Activated CD8-positive, alpha-beta T cell treated with anti-CD3 and anti-CD28 coated beads, Interleukin-2, amount 10 ng/mL, durations not matched to agents 7 days and 5 days (primary cell): ENCODE measurements around the gene TEX11. TPM values are rescaled to one million over a fixed set of nuclear protein-coding genes. Genes with fewer than 3 reads are reported as not detected.
A peak's percentile ranks its signal among the peaks of the same experiment; 100 is the strongest.
"Not testable (repeated sequence)": the region's sequence is repeated elsewhere in the genome, so short reads cannot be mapped to it uniquely, and the experiment has no call there.

Experiments
- ATAC-seq: fragments of 150-1000 bp; cut with Tn5 transposase; one replicate; pipeline ENCODE4 v1.10.0; 2021; ENCODE audit warnings: moderate library complexity
- CTCF ChIA-PET: fragments of 350-600 bp; sonication (Branson Sonifier 250); formaldehyde crosslinking; loops from one replicate; lab custom pipeline; 2021; ENCODE audit warnings: antibody characterized with exemption; lab: Charles Lee
- POLR2A ChIA-PET: fragments of 350-600 bp; sonication (Branson Sonifier 250); formaldehyde crosslinking; loops from one replicate; lab custom pipeline; 2021; ENCODE audit warnings: antibody characterized with exemption; lab: Charles Lee
- DNase-seq: peaks from one replicate; pipeline ENCODE4 v3.0.0-alpha.2; 2020
- H3K27ac Mint-ChIP-seq: one replicate; pipeline ENCODE4 v1.8.0; 2021; ENCODE audit warnings: mild to moderate bottlenecking, mixed read lengths
- H3K27me3 Mint-ChIP-seq: one replicate; pipeline ENCODE4 v1.8.0; 2021; ENCODE audit warnings: low read depth, mixed read lengths
- H3K36me3 Mint-ChIP-seq: one replicate; pipeline ENCODE4 v1.8.0; 2021; ENCODE audit warnings: low read depth, mixed read lengths
- H3K4me1 Mint-ChIP-seq: one replicate; pipeline ENCODE4 v1.8.0; 2021; ENCODE audit warnings: low read depth, mixed read lengths
- H3K4me3 Mint-ChIP-seq: one replicate; pipeline ENCODE4 v1.8.0; 2021; ENCODE audit warnings: mild to moderate bottlenecking, mixed read lengths
- H3K9me3 Mint-ChIP-seq: one replicate; pipeline ENCODE4 v1.8.0; 2022; ENCODE audit warnings: mixed read lengths; ENCODE audit not compliant: insufficient read depth
- total RNA-seq, 2 experiments: library from RNA; stranded (reverse); gene quantifications; one replicate each; pipeline ENCODE4 v1.2.3, GENCODE V29; 2021

The TEX11 gene
- total RNA-seq: not detected

DNA sequence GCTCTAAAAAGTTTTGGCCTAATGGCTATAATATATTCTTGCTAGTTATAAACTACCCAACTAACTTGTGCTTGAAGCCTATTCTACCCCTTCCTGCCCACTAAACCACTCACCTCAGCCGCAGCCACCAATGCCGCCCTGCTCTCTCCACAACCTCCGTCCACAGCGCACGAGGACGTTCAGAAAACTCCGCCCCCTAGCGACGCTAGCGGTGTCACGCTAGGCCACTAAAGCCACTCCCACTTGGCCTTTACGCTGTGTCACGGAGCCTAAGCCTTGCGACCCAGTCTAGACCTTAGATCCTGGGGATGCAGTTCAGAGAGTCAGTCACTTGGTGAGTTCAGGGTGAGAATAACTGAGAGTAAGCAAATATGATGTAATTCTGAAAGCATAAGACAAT, at the start of gene TEX11:
Gene TEX11 (minus strand): TSS at position 171 of the 400 bp plus-strand sequence. CDS start 922 bp downstream, outside the sequence.
- Mint-ChIP-seq H3K36me3 (no peaks in the 10 kb centered on the region), H3K27ac (no peak within 1 kb of the TSS), H3K4me3 (no peak within 1 kb of the TSS), H3K9me3 (no peaks in the 10 kb centered on the region), H3K4me1 (no peaks in the 10 kb centered on the region), H3K27me3 (no peaks in the 10 kb centered on the region)
- ChIA-PET CTCF (no interaction called here), POLR2A (no interaction called here)
- DNase-seq (no peak), ATAC-seq (no peak)

DNA sequence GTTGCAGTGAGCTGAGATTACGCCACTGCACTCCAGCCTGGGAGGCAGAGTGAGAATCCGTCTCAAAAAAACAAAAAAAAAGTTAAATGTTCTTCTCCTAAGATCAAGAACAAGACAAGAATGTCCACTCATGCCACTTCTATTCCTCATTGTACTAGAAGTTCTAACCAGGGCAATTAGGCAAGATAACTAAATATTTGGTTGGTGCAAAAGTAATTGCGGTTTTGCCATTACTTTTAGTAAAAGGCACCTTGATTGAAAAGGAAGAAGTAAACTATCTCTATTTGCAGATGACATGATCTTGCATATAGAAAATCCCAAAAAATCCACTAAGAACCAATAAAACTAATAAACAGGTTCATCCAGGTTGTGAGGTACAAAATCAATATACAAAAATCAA, 46.4 kb upstream of the TEX11 start:
- no peak overlapping the region for H3K4me3 Mint-ChIP-seq
- CTCF ChIA-PET: no interaction called here
- H3K9me3 Mint-ChIP-seq: no peaks in the 10 kb centered on the region
- DNase-seq (no peak), ATAC-seq (no peak)
- peaks cover 2% of the 10 kb centered on the region for H3K27me3 Mint-ChIP-seq
- H3K4me1 Mint-ChIP-seq: peaks cover 2% of the 10 kb centered on the region
- no peaks in the 10 kb centered on the region for H3K36me3 Mint-ChIP-seq
- POLR2A ChIA-PET: no interaction called here
- H3K27ac Mint-ChIP-seq: no peak overlapping the region

DNA sequence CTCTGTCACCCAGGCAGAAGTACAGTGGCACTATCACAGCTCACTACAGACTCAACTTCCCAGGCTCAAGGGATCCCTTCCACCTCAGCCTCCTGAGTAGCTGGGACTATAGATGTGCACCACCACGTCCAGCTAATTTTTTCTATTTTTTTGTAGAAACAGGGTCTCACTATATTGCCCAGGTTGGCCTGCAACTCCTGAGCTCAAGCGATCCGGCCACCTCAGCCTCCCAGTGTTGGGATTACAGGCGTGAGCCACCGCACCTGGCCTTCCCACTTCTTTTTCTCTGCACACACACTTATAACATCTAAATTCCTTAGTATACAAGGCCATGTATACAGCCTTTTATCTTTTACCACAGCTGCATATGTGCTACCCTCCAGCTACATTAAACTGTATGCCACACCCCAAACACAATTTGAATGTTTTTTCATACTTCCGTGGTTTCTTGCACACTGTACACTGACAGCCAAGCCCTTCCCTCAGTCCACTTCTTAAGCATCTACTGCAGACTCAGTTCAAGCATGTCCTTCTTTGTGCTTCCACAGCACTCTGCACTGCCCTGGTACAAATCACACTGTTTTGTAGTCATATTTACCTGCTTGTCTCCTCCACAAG, 15.9 kb upstream of the TEX11 start:
- H3K4me1 Mint-ChIP-seq: peaks cover 6% of the 10 kb centered on the region
- H3K36me3 Mint-ChIP-seq: no peaks in the 10 kb centered on the region
- DNase-seq: no peak

GRCh38 chrX:70922774-70923473, 14.4 kb upstream of the TEX11 start:
- no peak overlapping the region for H3K4me3 Mint-ChIP-seq
- no peaks in the 10 kb centered on the region for H3K36me3 Mint-ChIP-seq
- ATAC-seq (no peak), DNase-seq (no peak)
- POLR2A ChIA-PET: no interaction called here
- H3K9me3 Mint-ChIP-seq: no peaks in the 10 kb centered on the region
- peaks cover 6% of the 10 kb centered on the region for H3K4me1 Mint-ChIP-seq
- H3K27me3 Mint-ChIP-seq: no peaks in the 10 kb centered on the region
- CTCF ChIA-PET: no interaction called here
- H3K27ac Mint-ChIP-seq: no peak overlapping the region

More for the DNA sequence above, 15.9 kb upstream of the TEX11 start:
- ChIA-PET POLR2A (no interaction called here), CTCF (no interaction called here)
- ATAC-seq: no peak
- Mint-ChIP-seq H3K4me3 (no peak overlapping the region), H3K27me3 (no peaks in the 10 kb centered on the region), H3K27ac (no peak overlapping the region), H3K9me3 (no peaks in the 10 kb centered on the region)

GRCh38 chrX:70921709-70922352, 13.3 kb upstream of the TEX11 start:
- H3K36me3 Mint-ChIP-seq: no peaks in the 10 kb centered on the region
- no peak for ATAC-seq
- DNase-seq: no peak
- no peak overlapping the region for H3K4me3 Mint-ChIP-seq
- peaks cover 6% of the 10 kb centered on the region for H3K4me1 Mint-ChIP-seq
- CTCF ChIA-PET: no interaction called here
- no peaks in the 10 kb centered on the region for H3K9me3 Mint-ChIP-seq
- POLR2A ChIA-PET: no interaction called here
- H3K27me3 Mint-ChIP-seq: no peaks in the 10 kb centered on the region
- H3K27ac Mint-ChIP-seq: no peak overlapping the region

GRCh38 chrX:70916754-70917153, 8.2 kb upstream of the TEX11 start:
- ChIA-PET POLR2A (no interaction called here), CTCF (interaction anchor here (1.4 kb wide), 1 partner anchor 14 kb away, joined by 3 read pairs; the partner anchor contains the start of gene SLC7A3)
- H3K9me3 Mint-ChIP-seq: no peaks in the 10 kb centered on the region

GRCh38 chrX:70907900-70908299, 611 bp downstream of the TEX11 start:
- no peak for ATAC-seq
- no peaks in the 10 kb centered on the region for H3K36me3 Mint-ChIP-seq
- H3K27me3 Mint-ChIP-seq: no peaks in the 10 kb centered on the region
- no peak for DNase-seq
- H3K27ac Mint-ChIP-seq: no peak overlapping the region
- ChIA-PET CTCF (no interaction called here), POLR2A (no interaction called here)
- no peaks in the 10 kb centered on the region for H3K4me1 Mint-ChIP-seq
- no peaks in the 10 kb centered on the region for H3K9me3 Mint-ChIP-seq
- H3K4me3 Mint-ChIP-seq: no peak overlapping the region

More at GRCh38 chrX:70916754-70917153, 8.2 kb upstream of the TEX11 start:
- Mint-ChIP-seq H3K4me3 (no peak overlapping the region), H3K27me3 (no peaks in the 10 kb centered on the region), H3K4me1 (peaks cover under 1% of the 10 kb centered on the region), H3K36me3 (no peaks in the 10 kb centered on the region), H3K27ac (no peak overlapping the region)
- ATAC-seq: no peak
- DNase-seq: no peak

DNA sequence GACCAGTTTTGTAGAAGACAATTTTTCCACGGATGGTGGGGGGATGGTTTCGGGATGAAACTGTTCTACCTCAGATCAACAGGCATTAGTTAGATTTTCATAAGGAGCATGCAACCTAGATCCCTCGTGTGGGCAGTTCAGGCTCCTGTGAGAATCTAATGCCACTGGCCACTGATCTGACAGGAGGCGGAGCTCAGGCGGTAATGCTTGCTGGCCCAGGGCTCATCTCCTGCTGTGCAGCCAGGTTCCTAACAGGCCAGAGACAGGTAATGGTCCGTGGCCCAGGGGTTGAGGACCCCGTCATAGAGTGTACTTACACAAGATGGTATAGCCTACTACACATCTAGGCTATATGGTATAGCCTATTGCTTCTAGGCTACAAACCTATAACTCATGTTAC, 7.0 kb downstream of the TEX11 start:
- no peak for DNase-seq
- Mint-ChIP-seq H3K36me3 (no peaks in the 10 kb centered on the region), H3K4me1 (no peaks in the 10 kb centered on the region), H3K27me3 (peaks cover 3% of the 10 kb centered on the region), H3K9me3 (no peaks in the 10 kb centered on the region), H3K4me3 (no peak overlapping the region), H3K27ac (no peak overlapping the region)
- POLR2A ChIA-PET: no interaction called here
- no peak for ATAC-seq
- CTCF ChIA-PET: no interaction called here

GRCh38 chrX:70890441-70890840, 18.1 kb downstream of the TEX11 start:
- CTCF ChIA-PET, H3K36me3 Mint-ChIP-seq, ATAC-seq, H3K27me3 Mint-ChIP-seq, H3K4me1 Mint-ChIP-seq, H3K27ac Mint-ChIP-seq, H3K9me3 Mint-ChIP-seq, DNase-seq, H3K4me3 Mint-ChIP-seq, POLR2A ChIA-PET: not testable (repeated sequence)

DNA sequence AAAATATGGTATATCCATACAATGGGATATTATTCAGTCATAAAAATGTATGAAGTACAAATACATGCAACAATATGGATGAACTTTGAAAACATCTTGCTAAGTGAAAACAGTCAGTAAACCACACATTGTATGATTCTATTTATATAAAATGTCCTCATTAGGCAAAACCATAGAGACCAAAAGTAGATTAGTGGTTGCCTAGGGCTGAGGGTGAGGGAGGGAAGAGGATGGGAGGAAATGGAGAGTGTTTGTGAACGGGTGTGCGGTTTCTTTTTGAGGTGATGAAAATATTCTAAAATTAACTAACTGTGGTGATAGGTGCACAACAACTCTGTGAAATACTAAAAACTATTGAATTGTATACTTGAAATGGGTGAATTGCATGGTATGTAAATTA, 29.6 kb downstream of the TEX11 start:
- Mint-ChIP-seq H3K27me3 (no peaks in the 10 kb centered on the region), H3K9me3 (no peaks in the 10 kb centered on the region), H3K36me3 (no peaks in the 10 kb centered on the region), H3K27ac (no peak overlapping the region), H3K4me3 (no peak overlapping the region), H3K4me1 (peaks cover 11% of the 10 kb centered on the region)
- CTCF ChIA-PET: no interaction called here
- ATAC-seq: no peak
- peak; percentile 31 for DNase-seq
- POLR2A ChIA-PET: no interaction called here

DNA sequence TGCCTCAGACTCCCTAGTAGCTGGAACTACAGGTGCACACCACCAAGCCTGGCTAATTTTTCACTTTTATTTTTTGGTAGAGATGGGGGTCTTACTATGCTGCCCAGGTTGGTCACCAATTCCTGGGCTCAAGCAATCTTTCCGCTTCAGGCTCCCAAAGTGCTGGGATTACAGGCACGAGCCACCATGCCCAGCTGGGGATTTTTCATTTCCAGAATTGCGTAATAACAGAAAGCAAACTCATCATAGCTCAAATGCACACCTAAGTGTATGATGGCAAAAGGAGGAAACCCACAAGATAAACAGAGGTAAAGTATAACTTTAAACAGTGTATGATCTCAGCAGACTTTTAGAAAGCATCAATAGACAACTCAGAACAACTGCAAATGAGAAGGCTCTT, 56.2 kb downstream of the TEX11 start:
- peaks cover 5% of the 10 kb centered on the region for H3K27me3 Mint-ChIP-seq
- no peaks in the 10 kb centered on the region for H3K9me3 Mint-ChIP-seq
- no peak overlapping the region for H3K27ac Mint-ChIP-seq
- H3K4me3 Mint-ChIP-seq: no peak overlapping the region
- DNase-seq (no peak), ATAC-seq (no peak)
- CTCF ChIA-PET: no interaction called here
- POLR2A ChIA-PET: no interaction called here
- no peaks in the 10 kb centered on the region for H3K4me1 Mint-ChIP-seq
- no peaks in the 10 kb centered on the region for H3K36me3 Mint-ChIP-seq

DNA sequence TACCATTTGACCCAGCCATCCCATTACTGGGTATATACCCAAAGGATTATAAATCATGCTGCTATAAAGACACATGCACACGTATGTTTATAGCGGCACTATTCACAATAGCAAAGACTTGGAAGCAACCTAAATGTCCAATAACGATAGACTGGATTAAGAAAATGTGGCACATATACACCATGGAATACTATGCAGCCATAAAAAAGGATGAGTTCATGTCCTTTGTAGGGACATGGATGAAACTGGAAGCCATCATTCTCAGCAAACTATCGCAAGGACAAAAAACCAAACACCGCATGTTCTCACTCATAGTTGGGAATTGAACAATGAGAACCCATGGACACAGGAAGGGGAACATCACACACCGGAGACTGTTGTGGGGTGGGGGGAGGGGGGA, 64.4 kb downstream of the TEX11 start:
- H3K4me3 Mint-ChIP-seq: not testable (repeated sequence)

More for the DNA sequence above, 64.4 kb downstream of the TEX11 start:
- POLR2A ChIA-PET, H3K27me3 Mint-ChIP-seq, H3K4me1 Mint-ChIP-seq, H3K36me3 Mint-ChIP-seq, DNase-seq, ATAC-seq, H3K9me3 Mint-ChIP-seq, CTCF ChIA-PET, H3K27ac Mint-ChIP-seq: not testable (repeated sequence)
